ENCODE data around the gene DPH3. TPM values are rescaled to one million over a fixed set of nuclear protein-coding genes. Genes with fewer than 3 reads are reported as not detected.

DPH3 gene
- total and polyA plus RNA-seq, 9 of the 15 experiments (the other 6 are each of a cell fraction or from before 2014, with no cell fraction given), result 15.9 to 131 (median 38.7) TPM

DNA sequence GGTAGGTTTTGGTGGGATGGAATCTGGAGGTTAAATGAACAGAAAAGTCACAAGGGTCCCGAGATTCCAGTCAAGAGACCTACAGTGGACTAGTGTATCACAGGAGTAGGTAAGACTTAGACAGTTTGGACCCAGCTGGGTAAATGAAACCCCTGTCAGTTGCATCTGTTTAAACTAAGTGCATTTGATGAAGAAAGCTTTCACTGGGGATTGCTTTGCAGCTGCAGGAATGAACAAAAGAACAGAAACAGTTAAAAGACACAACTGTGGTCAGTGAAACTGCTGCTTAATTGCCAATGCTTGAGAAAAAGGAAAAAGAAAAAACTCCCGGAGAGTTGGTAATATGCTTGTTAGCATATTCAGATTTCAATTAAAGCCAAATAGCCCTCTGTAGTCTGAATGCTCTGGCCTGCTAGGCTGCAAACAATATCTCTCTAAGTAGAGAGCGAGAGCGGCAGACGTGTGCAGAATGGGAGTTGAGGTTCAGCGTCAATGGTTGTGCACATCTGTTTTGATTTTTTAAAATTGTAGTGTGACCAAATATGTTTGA, 37.4 kb upstream of the DPH3 start:
- POLR2A ChIA-PET, result interaction anchor here (1.0 to 1.6 kb wide), 2 partner anchors 18 to 37 kb away, joined by 3 read pairs; partner anchors contain the start of genes DPH3 and OXNAD1
- H3K27me3 ChIP-seq (ENCODE audit: control insufficient read depth in 2 of 2, insufficient read depth in 2 of 2, low read length in 2 of 2), result no peaks in the 10 kb centered on the region
- H3K4me1 ChIP-seq (replicated peaks in 1 of 2; ENCODE audit: control insufficient read depth in 2 of 2, insufficient read depth in 2 of 2, low read length in 2 of 2), result peaks cover 11 to 48% of the 10 kb centered on the region in 2 experiments
- intact Hi-C loops (cut with micrococcal nuclease) (no loop called here), in situ Hi-C loops (cut with MboI) (no loop called here)
- H3K36me3 ChIP-seq (ENCODE audit: control insufficient read depth, insufficient read depth, low read length), result peaks cover 91% of the 10 kb centered on the region
- FAIRE-seq, result no peak
- no peaks in the 10 kb centered on the region for H3K9me3 ChIP-seq (replicated peaks; ENCODE audit: control insufficient read depth, insufficient read depth, low read depth, low read length)
- no TSS peak for BruUV-seq (replicated peaks)
- no peak overlapping the region for H3K27ac ChIP-seq (ENCODE audit: extremely low read depth, low read depth, low read length)
- TF ChIP-seq CXXC5 (CRISPR knock-in tag; IDR thresholded peaks at IDR 0.05) (no peak), ZNF263 (CRISPR knock-in tag; IDR thresholded peaks at IDR 0.05; ENCODE audit: borderline replicate concordance) (no peak), CREM (IDR thresholded peaks at IDR 0.05; ENCODE audit: low read depth) (no peak)
- no peak overlapping the region for H2AFZ ChIP-seq (ENCODE audit: low read depth, low read length)
- CTCF ChIA-PET (ENCODE audit: low intra/inter-chr PET ratio), result no interaction called here
- H3K4me3 ChIP-seq, result no peak overlapping the region
- H3K9ac ChIP-seq (ENCODE audit: insufficient read depth in 1 of 2, low read depth in 2 of 2, low read length in 2 of 2), result no peak overlapping the region
- peaks cover 20% of the 10 kb centered on the region; the same call in 1 of the 3 replicates for H3K79me2 ChIP-seq (ENCODE audit: control insufficient read depth, insufficient read depth, low read length)
- peaks cover 4% of the 10 kb centered on the region for H3K9me1 ChIP-seq (ENCODE audit: control insufficient read depth, insufficient read depth, low read length)
- H4K20me1 ChIP-seq (replicated peaks; ENCODE audit: control insufficient read depth, insufficient read depth, low read length), result peaks cover 15% of the 10 kb centered on the region
- 90% methylated on average over 6 of the region's 6 CpGs for WGBS (ENCODE audit: insufficient coverage, low coverage, missing lambda C conversion rate)
- no peak for DNase-seq (ENCODE audit: extremely low read depth in 1 of 4, low spot score in 3 of 4)
- H3K4me2 ChIP-seq (ENCODE audit: insufficient read depth, low read length), result no peak overlapping the region
- ATAC-seq, result no peak

DNA sequence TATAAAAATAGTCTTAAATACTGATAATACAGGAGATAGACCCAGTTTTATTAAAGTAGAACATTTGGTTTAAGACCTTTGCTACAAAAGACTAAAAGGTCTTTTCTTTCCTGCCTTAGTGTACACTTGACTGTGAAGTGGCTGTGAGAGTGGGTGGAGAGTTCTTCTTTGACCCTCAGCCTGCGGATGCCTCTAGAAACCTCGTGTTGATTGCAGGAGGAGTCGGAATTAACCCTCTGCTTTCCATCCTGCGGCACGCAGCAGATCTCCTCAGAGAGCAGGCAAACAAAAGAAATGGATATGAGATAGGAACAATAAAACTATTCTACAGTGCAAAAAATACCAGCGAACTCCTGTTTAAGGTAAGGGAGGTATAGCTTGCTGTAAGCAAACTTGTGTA, 36.8 kb upstream of the DPH3 start:
- POLR2A ChIA-PET, result interaction anchor here (1.0 to 1.6 kb wide), 3 partner anchors 11 to 37 kb away, joined by 3 read pairs; partner anchors contain the start of genes DPH3 and OXNAD1
- 87% methylated on average over 6 of the region's 6 CpGs for WGBS (ENCODE audit: insufficient coverage, low coverage, missing lambda C conversion rate)
- in situ Hi-C loops (cut with MboI), result no loop called here
- Histone ChIP-seq H3K79me2 (ENCODE audit: control insufficient read depth, insufficient read depth, low read length) (peaks cover 14% of the 10 kb centered on the region; the same call in 1 of the 3 replicates), H3K9me1 (ENCODE audit: control insufficient read depth, insufficient read depth, low read length) (peaks cover 4% of the 10 kb centered on the region), H2AFZ (ENCODE audit: low read depth, low read length) (no peak overlapping the region), H3K27ac (ENCODE audit: extremely low read depth, low read depth, low read length) (no peak overlapping the region), H3K36me3 (ENCODE audit: control insufficient read depth, insufficient read depth, low read length) (peaks cover 91% of the 10 kb centered on the region), H3K4me1 (replicated peaks in 1 of 2; ENCODE audit: control insufficient read depth in 2 of 2, insufficient read depth in 2 of 2, low read length in 2 of 2) (peaks cover 11 to 48% of the 10 kb centered on the region in 2 experiments), H3K9ac (ENCODE audit: insufficient read depth in 1 of 2, low read depth in 2 of 2, low read length in 2 of 2) (no peak overlapping the region), H3K27me3 (ENCODE audit: control insufficient read depth in 2 of 2, insufficient read depth in 2 of 2, low read length in 2 of 2) (no peaks in the 10 kb centered on the region), H3K4me3 (no peak overlapping the region), H3K4me2 (ENCODE audit: insufficient read depth, low read length) (no peak overlapping the region), H4K20me1 (replicated peaks; ENCODE audit: control insufficient read depth, insufficient read depth, low read length) (peaks cover 15% of the 10 kb centered on the region), H3K9me3 (replicated peaks; ENCODE audit: control insufficient read depth, insufficient read depth, low read depth, low read length) (no peaks in the 10 kb centered on the region)
- BruUV-seq (replicated peaks), result no TSS peak
- ATAC-seq (no peak), FAIRE-seq (no peak), DNase-seq (ENCODE audit: extremely low read depth in 1 of 4, low spot score in 3 of 4) (no peak)
- CTCF ChIA-PET (ENCODE audit: low intra/inter-chr PET ratio), result no interaction called here
- intact Hi-C loops (cut with micrococcal nuclease), result no loop called here
- TF ChIP-seq ZNF354B (CRISPR knock-in tag; IDR thresholded peaks at IDR 0.05) (no peak), PURB (CRISPR knock-in tag; IDR thresholded peaks at IDR 0.05; ENCODE audit: low read depth) (no peak), NFE2L1 (tag; IDR thresholded peaks at IDR 0.05; ENCODE audit: borderline replicate concordance, low read depth) (no peak), POLR3G (IDR thresholded peaks at IDR 0.05; ENCODE audit: extremely low read depth, insufficient read length, insufficient replicate concordance) (no peak), TSC22D4 (tag; IDR thresholded peaks at IDR 0.05) (no peak), BRD4 (IDR thresholded peaks at IDR 0.05) (no peak)
- TF ChIP-seq, protein P1, sequence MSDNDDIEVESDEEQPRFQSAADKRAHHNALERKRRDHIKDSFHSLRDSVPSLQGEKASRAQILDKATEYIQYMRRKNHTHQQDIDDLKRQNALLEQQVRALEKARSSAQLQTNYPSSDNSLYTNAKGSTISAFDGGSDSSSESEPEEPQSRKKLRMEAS (CRISPR knock-in tag; IDR thresholded peaks at IDR 0.05), result no peak
- TF ChIP-seq, protein P2, sequence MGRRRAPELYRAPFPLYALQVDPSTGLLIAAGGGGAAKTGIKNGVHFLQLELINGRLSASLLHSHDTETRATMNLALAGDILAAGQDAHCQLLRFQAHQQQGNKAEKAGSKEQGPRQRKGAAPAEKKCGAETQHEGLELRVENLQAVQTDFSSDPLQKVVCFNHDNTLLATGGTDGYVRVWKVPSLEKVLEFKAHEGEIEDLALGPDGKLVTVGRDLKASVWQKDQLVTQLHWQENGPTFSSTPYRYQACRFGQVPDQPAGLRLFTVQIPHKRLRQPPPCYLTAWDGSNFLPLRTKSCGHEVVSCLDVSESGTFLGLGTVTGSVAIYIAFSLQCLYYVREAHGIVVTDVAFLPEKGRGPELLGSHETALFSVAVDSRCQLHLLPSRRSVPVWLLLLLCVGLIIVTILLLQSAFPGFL (CRISPR knock-in tag; IDR thresholded peaks at IDR 0.05), result no peak
- TF ChIP-seq, protein P3, sequence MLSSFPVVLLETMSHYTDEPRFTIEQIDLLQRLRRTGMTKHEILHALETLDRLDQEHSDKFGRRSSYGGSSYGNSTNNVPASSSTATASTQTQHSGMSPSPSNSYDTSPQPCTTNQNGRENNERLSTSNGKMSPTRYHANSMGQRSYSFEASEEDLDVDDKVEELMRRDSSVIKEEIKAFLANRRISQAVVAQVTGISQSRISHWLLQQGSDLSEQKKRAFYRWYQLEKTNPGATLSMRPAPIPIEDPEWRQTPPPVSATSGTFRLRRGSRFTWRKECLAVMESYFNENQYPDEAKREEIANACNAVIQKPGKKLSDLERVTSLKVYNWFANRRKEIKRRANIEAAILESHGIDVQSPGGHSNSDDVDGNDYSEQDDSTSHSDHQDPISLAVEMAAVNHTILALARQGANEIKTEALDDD (IDR thresholded peaks at IDR 0.05), result no peak

All from K562 (cell line).